Liver (tissue), 3 donors: Measurements from ENCODE around the gene APOA5.
A peak's percentile ranks its signal among the peaks of the same experiment; 100 is the strongest.

ENCODE experiments used
- CTCF ChIP-seq: fragments of 150-350 bp; IDR thresholded peaks from 2 replicates; pipeline ENCODE4 v1.5.1; 2017; ENCODE audit warnings: improper control_type of control experiment, low read depth, low read length; ENCODE audit not compliant: missing input control
- GABPA ChIP-seq, 2 donors: IDR thresholded peaks in 1 of 2; conservative IDR thresholded peaks in 1 of 2; 2 replicates each; pipeline ENCODE4 v1.6.1; 2016; ENCODE audit warnings: antibody characterized with exemption in 2 of 2, mild to moderate bottlenecking in 1 of 2, moderate library complexity in 1 of 2
- MAX ChIP-seq: IDR thresholded peaks from 2 replicates; pipeline ENCODE4 v1.6.1; 2016; ENCODE audit warnings: antibody characterized with exemption
- REST ChIP-seq: IDR thresholded peaks from 2 replicates; pipeline ENCODE4 v1.6.1; 2016; ENCODE audit warnings: antibody characterized with exemption, mild to moderate bottlenecking
- TAF1 ChIP-seq: conservative IDR thresholded peaks from 2 replicates; pipeline ENCODE4 v1.6.1; 2016; ENCODE audit warnings: antibody characterized with exemption, mild to moderate bottlenecking
- YY1 ChIP-seq: IDR thresholded peaks from 2 replicates; pipeline ENCODE4 v1.6.1; 2016; ENCODE audit warnings: antibody characterized with exemption, mild to moderate bottlenecking
- donor health status: healthy.
- donor health status: healthy.

GRCh38 chr11:116772443-116773202, 19.1 kb downstream of the APOA5 start, which contains the start of gene BUD13:
- TF ChIP-seq CTCF (no peak), GABPA (IDR thresholded peaks at IDR 0.05 in 1 of 2, conservative IDR thresholded peaks at IDR 0.05 in 1 of 2) (peak; percentile 43 to 86), MAX (peak; percentile 29), TAF1 (no peak), YY1 (peak; percentile 98), REST (no peak)
